Measurements from ENCODE around the gene FHIP2A.
A peak's percentile ranks its signal among the peaks of the same experiment; 100 is the strongest.
"Not testable (repeated sequence)": the region's sequence is repeated elsewhere in the genome, so short reads cannot be mapped to it uniquely, and the experiment has no call there.

Gene FHIP2A

DNA sequence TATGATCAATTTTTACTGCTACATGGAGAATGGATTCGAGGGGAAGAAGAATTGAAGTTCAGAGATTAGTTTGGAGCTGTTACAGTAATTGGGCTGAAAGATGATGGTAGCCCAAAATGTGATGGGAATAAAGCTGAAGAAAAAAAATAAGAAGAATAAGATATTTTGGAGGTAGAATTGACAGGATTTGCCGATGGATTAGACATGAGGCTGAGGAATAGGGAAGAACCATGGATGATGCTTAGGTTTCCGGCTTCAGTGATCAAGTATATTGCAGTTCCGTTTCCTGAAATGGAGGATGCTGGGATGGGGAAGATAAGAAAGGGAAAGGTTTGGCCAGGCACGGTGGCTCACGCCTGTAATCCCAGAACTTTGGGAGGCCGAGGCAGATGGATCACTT is 38.9 kb upstream of the FHIP2A start:
- TF ChIP-seq, protein P1, sequence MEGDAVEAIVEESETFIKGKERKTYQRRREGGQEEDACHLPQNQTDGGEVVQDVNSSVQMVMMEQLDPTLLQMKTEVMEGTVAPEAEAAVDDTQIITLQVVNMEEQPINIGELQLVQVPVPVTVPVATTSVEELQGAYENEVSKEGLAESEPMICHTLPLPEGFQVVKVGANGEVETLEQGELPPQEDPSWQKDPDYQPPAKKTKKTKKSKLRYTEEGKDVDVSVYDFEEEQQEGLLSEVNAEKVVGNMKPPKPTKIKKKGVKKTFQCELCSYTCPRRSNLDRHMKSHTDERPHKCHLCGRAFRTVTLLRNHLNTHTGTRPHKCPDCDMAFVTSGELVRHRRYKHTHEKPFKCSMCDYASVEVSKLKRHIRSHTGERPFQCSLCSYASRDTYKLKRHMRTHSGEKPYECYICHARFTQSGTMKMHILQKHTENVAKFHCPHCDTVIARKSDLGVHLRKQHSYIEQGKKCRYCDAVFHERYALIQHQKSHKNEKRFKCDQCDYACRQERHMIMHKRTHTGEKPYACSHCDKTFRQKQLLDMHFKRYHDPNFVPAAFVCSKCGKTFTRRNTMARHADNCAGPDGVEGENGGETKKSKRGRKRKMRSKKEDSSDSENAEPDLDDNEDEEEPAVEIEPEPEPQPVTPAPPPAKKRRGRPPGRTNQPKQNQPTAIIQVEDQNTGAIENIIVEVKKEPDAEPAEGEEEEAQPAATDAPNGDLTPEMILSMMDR (IDR thresholded peaks at IDR 0.05; ENCODE audit: low read depth, low read length): no peak
- no peak for DNase-seq (ENCODE audit: extremely low read depth, low read depth)

DNA sequence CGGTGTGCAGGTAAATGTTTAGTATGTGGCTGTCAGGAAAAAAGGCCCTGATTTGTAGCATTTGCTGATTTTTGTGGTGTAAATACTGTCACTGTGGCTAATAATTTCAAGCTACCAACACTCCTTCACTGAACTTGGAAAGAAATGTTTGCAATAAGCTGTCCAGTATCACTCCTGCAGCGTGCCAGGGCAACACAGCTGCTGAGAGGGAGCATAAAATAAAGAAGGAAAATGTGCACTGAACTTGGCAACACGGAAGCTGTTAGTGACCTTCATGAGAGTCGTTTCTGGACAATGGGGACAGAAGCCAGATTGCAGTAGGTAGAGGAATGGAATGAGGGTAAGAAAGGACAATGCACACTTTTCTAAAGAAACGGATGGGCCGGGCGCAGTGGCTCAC is 37.9 kb upstream of the FHIP2A start:
- TF ChIP-seq, protein P1 (IDR thresholded peaks at IDR 0.05; ENCODE audit: low read depth, low read length): no peak
- DNase-seq (ENCODE audit: extremely low read depth, low read depth): no peak

DNA sequence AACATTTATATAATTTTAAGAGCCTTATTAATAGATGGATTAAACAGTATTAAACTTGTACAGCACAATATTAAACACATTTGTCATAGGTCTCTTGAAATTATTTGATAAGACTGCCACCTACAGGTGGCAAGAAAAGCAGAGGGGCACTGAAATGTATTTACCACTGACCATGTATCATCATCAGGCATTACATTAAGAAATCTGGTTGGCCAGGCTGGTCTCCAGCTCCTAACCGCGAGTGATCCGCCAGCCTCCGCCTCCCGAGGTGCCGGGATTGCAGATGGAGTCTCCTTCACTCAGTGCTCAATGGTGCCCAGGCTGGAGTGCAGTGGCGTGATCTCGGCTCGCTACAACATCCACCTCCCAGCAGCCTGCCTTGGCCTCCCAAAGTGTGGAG is 35.1 kb upstream of the FHIP2A start:
- peak; percentile 24 for DNase-seq (ENCODE audit: extremely low read depth, low read depth)
- TF ChIP-seq, protein P1 (IDR thresholded peaks at IDR 0.05; ENCODE audit: low read depth, low read length): peak; percentile 63

DNA sequence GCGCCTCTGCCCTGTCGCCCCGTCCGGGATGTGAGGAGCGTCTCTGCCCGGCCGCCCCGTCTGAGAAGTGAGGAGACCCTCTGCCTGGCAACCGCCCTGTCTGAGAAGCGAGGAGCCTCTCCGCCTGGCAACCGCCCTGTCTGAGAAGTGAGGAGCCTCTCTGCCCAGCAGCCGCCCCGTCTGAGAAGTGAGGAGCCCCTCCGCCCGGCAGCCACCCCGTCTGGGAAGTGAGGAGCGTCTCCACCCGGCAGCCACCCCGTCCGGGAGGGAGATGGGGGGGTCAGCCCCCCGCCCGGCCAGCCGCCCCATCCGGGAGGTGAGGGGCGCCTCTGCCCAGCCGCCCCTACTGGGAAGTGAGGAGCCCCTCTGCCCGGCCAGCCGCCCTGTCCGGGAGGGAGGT is 34.4 kb upstream of the FHIP2A start:
- DNase-seq (ENCODE audit: extremely low read depth, low read depth): not testable (repeated sequence)

GRCh38 chr10:114791768-114792167 is 29.8 kb upstream of the FHIP2A start:
- TF ChIP-seq, protein P1 (IDR thresholded peaks at IDR 0.05; ENCODE audit: low read depth, low read length): no peak
- no peak for DNase-seq (ENCODE audit: extremely low read depth, low read depth)

- DNase-seq (ENCODE audit: extremely low read depth, low read depth): no peak
- TF ChIP-seq, protein P1 (IDR thresholded peaks at IDR 0.05; ENCODE audit: low read depth, low read length): no peak
These were observed 26.5 kb upstream of the FHIP2A start for GRCh38 chr10:114795039-114795438.

- TF ChIP-seq, protein P1 (IDR thresholded peaks at IDR 0.05; ENCODE audit: low read depth, low read length): no peak
- DNase-seq (ENCODE audit: extremely low read depth, low read depth): no peak
These were observed 21.2 kb upstream of the FHIP2A start for GRCh38 chr10:114800361-114800760.

DNA sequence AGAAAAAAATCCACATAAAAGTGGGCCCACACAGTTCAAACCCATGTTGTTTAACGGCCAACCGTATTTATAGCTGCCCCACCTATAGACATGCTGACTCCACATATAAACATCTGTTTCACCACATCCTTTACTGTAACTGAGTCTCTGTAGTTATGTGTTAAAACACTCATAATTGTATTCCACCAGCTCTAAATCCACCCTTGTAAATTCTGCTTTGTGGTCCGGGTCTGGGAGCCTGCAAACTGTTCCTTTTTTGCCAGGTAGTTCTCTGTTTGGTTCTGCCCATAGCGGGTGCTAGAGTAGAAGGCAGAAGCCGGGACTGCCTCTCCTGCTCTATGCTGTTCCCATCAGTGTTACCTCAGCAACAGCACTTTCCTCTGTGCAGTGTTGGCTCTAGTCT is 20.2 kb upstream of the FHIP2A start:
- TF ChIP-seq, protein P1 (IDR thresholded peaks at IDR 0.05; ENCODE audit: low read depth, low read length): no peak
- no peak for DNase-seq (ENCODE audit: extremely low read depth, low read depth)
